HUES64 (cell line): ENCODE measurements around the gene RUNDC1.
"Not testable (repeated sequence)": the region's sequence is repeated elsewhere in the genome, so short reads cannot be mapped to it uniquely, and the experiment has no call there.

Experiments used
- H3K27ac ChIP-seq: 2 replicates; pipeline ENCODE4 v1.7.0; 2013; ENCODE audit warnings: low read depth, low read length, inconsistent platforms
- H3K27me3 ChIP-seq: 2 replicates; pipeline ENCODE4 v1.6.1; 2013; ENCODE audit warnings: mild to moderate bottlenecking, low read length; ENCODE audit not compliant: insufficient read depth
- H3K36me3 ChIP-seq: 2 replicates; pipeline ENCODE4 v1.6.1; 2013; ENCODE audit warnings: mild to moderate bottlenecking, low read length; ENCODE audit not compliant: insufficient read depth
- H3K4me1 ChIP-seq: 2 replicates; pipeline ENCODE4 v1.6.1; 2013; ENCODE audit warnings: mild to moderate bottlenecking, low read length, moderate library complexity; ENCODE audit not compliant: insufficient read depth
- H3K4me3 ChIP-seq: 2 replicates; pipeline ENCODE4 v1.5.1; 2013; ENCODE audit warnings: mild to moderate bottlenecking, low read length, moderate library complexity
- H3K9ac ChIP-seq: 2 replicates; pipeline ENCODE4 v1.6.1; 2013; ENCODE audit warnings: mild to moderate bottlenecking, low read depth, low read length
- H3K9me3 ChIP-seq: 2 replicates; pipeline ENCODE4 v1.6.1; 2013; ENCODE audit warnings: low read depth, low read length; ENCODE audit not compliant: insufficient read depth
- WGBS: fragments of 150-250, 120-280 bp; methylation state at CpG from one replicate; pipeline ENCODE4 v1.1.7; 2013; ENCODE audit warnings: missing lambda C conversion rate; 5-methylcytosine and 5-hydroxymethylcytosine counted together

RUNDC1 gene

DNA sequence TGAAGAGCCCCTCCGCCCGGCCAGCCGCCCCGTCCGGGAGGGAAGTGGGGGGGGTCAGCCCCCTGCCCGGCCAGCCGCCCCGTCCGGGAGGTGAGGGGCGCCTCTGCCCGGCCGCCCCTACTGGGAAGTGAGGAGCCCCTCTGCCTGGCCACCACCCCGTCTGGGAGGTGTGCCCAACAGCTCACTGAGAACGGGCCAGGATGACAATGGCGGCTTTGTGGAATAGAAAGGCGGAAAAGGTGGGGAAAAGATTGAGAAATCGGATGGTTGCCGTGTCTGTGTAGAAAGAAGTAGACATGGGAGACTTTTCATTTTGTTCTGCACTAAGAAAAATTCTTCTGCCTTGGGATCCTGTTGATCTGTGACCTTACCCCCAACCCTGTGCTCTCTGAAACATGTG lies 7.0 kb upstream of the RUNDC1 start:
- not testable (repeated sequence) for H3K4me1 ChIP-seq, H3K9me3 ChIP-seq, H3K36me3 ChIP-seq, H3K27ac ChIP-seq, H3K9ac ChIP-seq, H3K27me3 ChIP-seq, H3K4me3 ChIP-seq
- 82% methylated on average over 8 of the region's 18 CpGs for WGBS

DNA sequence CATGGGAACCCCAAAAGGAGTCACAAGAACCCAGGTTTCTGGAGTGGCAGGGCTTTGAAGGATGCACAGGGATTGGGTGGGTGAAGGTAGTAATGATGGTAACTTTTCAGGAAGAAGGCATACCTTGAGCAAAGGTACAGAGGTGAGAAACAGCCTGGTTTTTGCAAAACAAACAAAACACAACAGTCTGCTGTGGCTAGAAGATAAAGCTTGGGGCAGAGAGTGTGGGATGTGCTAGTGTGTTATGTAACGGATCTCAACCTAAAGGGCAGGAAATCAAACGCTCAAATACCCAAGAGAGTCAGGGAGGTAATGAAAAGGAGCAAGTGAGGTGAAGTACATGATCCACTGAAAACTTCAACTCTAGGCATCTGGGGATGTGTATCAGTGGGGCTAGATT lies 5.1 kb upstream of the RUNDC1 start:
- no peak overlapping the region for H3K27ac ChIP-seq
- H3K27me3 ChIP-seq = no peaks in the 10 kb centered on the region
- H3K4me1 ChIP-seq = peaks cover 3% of the 10 kb centered on the region; the same call in 1 of the 2 replicates
- no peak overlapping the region for H3K9ac ChIP-seq
- no peaks in the 10 kb centered on the region for H3K9me3 ChIP-seq
- WGBS = 90% methylated on average over 2 of the region's 2 CpGs
- H3K36me3 ChIP-seq = no peaks in the 10 kb centered on the region
- H3K4me3 ChIP-seq = no peak overlapping the region

DNA sequence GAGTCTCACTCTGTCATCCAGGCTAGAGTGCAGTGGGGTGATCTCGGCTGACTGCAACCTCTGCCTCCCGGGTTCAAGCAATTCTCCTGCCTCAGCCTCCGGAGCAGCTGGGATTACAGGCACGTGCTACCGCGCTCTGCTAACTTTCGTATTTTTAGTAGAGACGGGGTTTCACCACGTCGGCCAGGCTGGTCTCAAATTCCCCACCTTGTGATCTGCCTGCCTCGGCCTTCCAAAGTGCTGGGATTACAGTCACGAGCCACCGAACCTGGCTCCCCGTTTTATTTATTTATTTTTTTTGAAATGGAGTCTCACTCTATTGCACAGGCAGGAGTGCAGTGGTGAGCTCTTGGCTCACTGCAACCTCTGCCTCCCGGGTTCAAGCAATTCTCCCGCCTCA lies 4.7 kb upstream of the RUNDC1 start:
- H3K9ac ChIP-seq, H3K4me1 ChIP-seq, H3K36me3 ChIP-seq, H3K27ac ChIP-seq, H3K9me3 ChIP-seq, H3K27me3 ChIP-seq, H3K4me3 ChIP-seq: not testable (repeated sequence)
- WGBS = 92% methylated on average over 16 of the region's 16 CpGs

DNA sequence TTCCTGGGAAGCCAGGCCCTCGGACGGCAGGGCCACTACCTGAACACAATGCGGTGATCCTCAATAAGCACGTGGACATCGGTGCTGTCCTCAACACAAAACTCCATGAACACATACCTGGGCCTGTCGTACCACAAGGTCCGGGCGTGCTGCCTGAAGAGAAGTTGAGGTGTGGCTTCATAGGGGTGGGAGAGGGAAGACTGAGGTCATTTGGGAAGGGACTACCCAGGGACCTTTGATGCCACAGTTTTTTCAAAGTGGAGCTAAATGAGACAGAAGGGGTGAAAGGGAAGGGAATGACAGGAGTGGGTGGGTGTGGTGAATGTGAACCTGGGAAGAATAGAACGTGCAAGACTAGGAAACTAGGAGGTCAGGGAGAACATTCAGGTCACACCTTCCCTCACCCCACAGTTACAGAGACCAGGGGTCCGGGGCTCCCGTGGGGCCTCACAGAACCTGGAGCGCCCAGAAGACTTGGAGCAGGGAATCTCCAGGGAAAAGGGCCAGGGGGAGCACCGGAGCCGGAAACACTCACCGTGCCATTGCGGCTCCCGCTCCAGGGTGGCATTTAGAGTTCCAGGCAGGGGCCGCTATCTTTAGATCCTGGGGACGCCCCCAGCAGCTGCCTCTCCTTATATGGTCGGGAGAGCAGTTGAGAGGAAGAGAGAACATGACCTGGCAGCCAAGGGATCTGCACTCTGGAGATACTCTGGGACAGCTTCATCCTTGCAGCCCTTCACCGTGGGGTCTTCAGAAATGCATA lies 673 bp upstream of the RUNDC1 start, which contains the start of gene PTGES3L:
PTGES3L (minus strand) TSS at position 570 of the 763 bp plus-strand sequence; CDS start at position 543, 27 bp downstream.
- no peaks in the 10 kb centered on the region for H3K27me3 ChIP-seq
- H3K4me1 ChIP-seq = peaks cover 3% of the 10 kb centered on the region; the same call in 1 of the 2 replicates
- peak within 1 kb of the TSS; percentile 72 for H3K9ac ChIP-seq
- peaks cover 4% of the 10 kb centered on the region; the same call in 1 of the 2 replicates for H3K36me3 ChIP-seq
- H3K27ac ChIP-seq = peak within 1 kb of the TSS; percentile 93
- no peaks in the 10 kb centered on the region for H3K9me3 ChIP-seq
- WGBS = 33% methylated on average over 21 of the region's 21 CpGs
- peak within 1 kb of the TSS; percentile 76 for H3K4me3 ChIP-seq

DNA sequence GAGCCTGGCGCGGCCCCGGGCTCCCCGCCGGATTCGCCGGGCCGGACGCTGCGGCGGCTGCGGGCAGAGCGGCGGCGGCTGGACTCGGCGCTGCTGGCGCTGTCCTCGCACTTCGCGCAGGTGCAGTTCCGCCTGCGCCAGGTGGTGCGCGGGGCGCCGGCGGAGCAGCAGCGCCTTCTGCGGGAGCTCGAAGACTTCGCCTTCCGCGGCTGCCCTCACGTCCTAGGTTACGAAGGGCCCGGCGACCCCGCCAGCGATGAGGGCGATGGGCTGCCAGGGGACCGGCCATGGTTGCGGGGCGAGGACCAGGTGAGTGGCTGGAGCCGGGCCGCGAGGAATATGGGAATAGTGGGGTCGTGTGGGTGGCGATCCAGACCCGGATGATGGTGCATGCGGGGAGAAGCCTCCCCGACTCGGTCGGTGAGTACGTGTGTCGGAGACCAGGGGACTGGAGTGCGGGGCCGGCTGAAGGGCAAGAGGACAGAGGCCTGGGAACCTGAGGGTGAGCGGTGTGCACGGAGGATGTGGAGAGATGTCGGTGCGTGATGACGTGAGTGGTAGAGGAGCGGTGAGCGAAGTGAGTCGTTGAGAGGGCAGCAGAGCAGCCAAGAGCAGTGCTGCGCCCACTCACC lies 517 bp downstream of the RUNDC1 start:
- Histone ChIP-seq H3K27ac (peak overlapping the region; percentile 93), H3K4me1 (peaks cover 3% of the 10 kb centered on the region; the same call in 1 of the 2 replicates), H3K9me3 (no peaks in the 10 kb centered on the region), H3K4me3 (peak overlapping the region; percentile 76), H3K9ac (peak overlapping the region; percentile 72), H3K27me3 (no peaks in the 10 kb centered on the region), H3K36me3 (peaks cover 14% of the 10 kb centered on the region)
- WGBS = under 1% methylated on average over 66 of the region's 67 CpGs

DNA sequence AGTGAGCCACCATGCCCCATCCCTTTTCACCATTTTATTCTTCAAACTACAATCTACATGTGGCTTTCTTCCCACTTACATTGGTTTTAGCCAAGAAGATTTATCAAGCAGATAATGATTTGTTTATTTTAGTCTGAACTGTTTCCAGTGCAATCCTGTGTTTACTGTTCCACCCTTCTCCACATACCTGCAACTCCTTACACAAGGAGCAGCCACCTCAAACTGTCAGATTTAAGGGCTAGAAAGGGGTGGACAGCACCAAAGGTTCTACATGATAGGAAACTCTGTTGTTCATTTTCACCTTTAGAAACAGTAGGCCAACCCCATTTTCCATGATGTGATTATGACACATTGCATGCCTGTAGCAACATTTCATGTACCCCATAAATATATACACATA lies 1.9 kb downstream of the RUNDC1 start:
- H3K4me1 ChIP-seq = peaks cover 3% of the 10 kb centered on the region; the same call in 1 of the 2 replicates
- H3K9me3 ChIP-seq = no peaks in the 10 kb centered on the region
- H3K36me3 ChIP-seq = peaks cover 25% of the 10 kb centered on the region
- no peaks in the 10 kb centered on the region for H3K27me3 ChIP-seq
- H3K4me3 ChIP-seq = 0 out of 2 replicates have a peak overlapping the region, but pooled peaks have one; percentile 1
- no peak overlapping the region for H3K27ac ChIP-seq
- no peak overlapping the region for H3K9ac ChIP-seq

DNA sequence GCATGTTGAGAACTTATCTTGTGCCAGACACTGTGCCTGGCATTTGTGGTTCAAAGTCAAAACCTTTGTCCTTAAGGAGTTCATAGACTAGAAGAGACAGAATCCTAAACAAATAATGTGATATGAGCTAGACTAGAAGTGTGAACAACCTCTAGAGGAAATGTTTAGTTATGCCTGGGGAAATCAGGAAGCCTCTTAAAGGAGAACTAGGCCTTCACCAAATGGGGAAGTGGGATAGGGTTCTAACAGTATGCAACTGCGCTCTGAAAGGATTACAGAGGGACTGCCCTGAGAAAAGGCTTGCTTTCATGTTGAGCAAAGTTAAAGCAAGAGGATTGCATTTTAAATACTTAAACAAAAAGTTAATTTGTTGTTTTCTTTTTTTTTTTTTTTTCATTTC lies 4.9 kb downstream of the RUNDC1 start:
- Histone ChIP-seq H3K4me1 (no peaks in the 10 kb centered on the region), H3K9ac (no peak overlapping the region), H3K27ac (no peak overlapping the region), H3K9me3 (no peaks in the 10 kb centered on the region), H3K4me3 (no peak overlapping the region), H3K36me3 (peaks cover 55% of the 10 kb centered on the region), H3K27me3 (no peaks in the 10 kb centered on the region)
- no CpG with 5 or more reads among the region's 1 CpG for WGBS

DNA sequence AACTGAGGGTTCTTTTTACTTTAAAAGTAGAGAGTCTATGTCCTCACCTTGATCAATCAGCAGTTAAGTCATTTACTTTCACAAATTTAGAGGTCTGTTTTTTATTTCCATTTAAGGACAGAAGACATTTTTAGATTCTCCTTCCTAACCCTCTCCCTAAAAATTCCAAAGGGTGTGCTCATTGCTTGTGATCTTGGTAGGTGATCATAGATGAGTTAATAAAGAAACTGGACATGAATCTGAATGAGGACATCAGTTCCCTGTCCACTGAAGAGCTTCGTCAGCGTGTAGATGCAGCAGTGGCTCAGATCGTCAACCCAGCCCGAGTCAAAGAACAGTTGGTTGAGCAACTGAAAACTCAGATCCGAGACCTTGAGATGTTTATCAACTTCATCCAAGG lies 8.8 kb downstream of the RUNDC1 start:
- Histone ChIP-seq H3K36me3 (peaks cover 79% of the 10 kb centered on the region), H3K4me1 (no peaks in the 10 kb centered on the region), H3K27me3 (no peaks in the 10 kb centered on the region), H3K27ac (no peak overlapping the region), H3K9me3 (no peaks in the 10 kb centered on the region), H3K4me3 (no peak overlapping the region), H3K9ac (no peak overlapping the region)
- 94% methylated on average over 5 of the region's 5 CpGs for WGBS

DNA sequence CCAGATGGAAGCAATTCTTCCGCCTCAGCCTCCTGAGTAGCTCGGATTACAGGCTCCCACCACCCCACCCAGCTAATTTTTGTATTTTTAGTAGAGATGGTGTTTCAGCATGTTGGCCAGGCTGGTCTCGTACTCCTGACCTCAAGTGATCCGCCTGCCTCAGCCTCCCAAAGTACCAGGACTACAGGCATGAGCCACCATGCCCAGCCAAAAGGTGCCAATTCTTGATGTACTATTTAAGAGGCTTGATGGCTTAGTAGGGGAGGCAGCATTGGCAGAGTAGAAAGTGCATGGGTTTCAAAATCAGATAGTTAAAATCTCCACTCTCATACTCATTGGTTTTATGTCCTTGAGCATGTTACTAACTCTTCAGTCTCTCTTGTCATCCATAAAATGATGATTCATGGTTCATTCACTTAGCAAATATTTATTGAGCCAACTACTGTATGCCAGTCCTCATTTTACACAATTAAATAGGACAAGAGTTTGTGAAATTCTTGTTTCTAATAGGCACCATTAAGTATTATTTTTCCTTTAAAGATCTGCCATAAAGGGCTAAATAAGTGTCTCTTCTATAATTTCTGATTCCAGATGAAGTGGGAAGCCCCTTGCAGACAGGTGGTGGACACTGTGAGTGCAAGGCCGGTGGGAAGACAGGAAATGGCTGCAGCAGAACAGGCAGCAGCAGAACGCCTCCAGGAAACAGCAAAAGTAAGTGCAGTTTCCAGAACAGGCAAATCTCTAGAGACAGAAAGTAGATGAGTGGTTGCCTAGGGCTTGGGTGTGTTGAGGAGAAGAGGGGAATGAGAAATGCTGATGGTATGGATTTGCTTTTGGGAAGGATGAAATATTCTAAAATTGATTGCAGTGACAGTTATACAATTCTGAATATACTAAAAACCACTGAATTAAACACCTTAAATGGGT lies 9.6 kb downstream of the RUNDC1 start:
- Histone ChIP-seq H3K27ac (no peak overlapping the region), H3K36me3 (peaks cover 77% of the 10 kb centered on the region)
- WGBS = 93% methylated on average over 5 of the region's 6 CpGs

DNA sequence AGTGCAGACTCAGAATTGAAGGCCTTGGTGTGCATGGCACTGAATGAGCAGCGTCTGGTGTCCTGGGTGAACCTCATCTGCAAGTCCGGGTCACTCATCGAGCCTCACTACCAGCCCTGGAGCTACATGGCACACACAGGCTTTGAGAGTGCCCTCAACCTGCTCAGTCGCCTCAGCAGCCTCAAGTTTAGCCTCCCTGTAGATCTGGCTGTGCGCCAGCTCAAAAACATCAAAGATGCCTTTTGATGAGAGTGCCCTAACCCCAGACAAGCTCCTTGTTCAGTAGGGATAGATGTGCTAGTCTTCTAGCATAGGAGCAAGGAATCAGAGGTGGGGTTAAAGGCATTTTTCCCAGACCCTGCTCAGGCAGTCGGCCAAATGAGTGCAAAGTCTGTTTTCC lies 11.1 kb downstream of the RUNDC1 start:
- Histone ChIP-seq H3K36me3 (peaks cover 65% of the 10 kb centered on the region), H3K27ac (no peak overlapping the region), H3K9me3 (no peaks in the 10 kb centered on the region)

More for the DNA sequence above, 9.6 kb downstream of the RUNDC1 start:
- no peak overlapping the region for H3K4me3 ChIP-seq
- H3K9ac ChIP-seq = no peak overlapping the region
- no peaks in the 10 kb centered on the region for H3K9me3 ChIP-seq
- H3K4me1 ChIP-seq = no peaks in the 10 kb centered on the region
- no peaks in the 10 kb centered on the region for H3K27me3 ChIP-seq

DNA sequence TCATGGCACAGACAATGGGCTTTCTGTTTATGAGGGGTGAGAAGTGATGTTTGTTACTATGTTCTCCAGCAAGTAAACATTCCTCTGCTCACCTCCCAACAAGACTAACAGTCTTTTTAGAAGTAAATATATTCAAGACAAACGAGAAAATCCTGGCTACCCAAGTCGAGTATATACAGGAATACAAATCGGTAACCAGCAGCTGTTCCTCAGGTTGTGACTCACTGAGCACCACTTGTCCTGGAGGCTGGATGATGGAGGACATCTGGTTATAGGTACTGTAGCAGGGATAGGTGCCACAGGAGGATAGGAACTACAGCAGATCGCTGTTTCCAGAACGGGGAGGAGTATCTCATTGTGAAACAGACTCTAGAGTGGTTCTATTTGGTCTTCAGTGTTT lies 12.5 kb downstream of the RUNDC1 start:
- H3K4me3 ChIP-seq = no peak overlapping the region
- peaks cover 7% of the 10 kb centered on the region; the same call in 1 of the 2 replicates for H3K4me1 ChIP-seq
- no peak overlapping the region for H3K9ac ChIP-seq
- H3K36me3 ChIP-seq = peaks cover 51% of the 10 kb centered on the region
- no peaks in the 10 kb centered on the region for H3K27me3 ChIP-seq
- WGBS = 93% methylated on average over 5 of the region's 5 CpGs
- H3K9me3 ChIP-seq = no peaks in the 10 kb centered on the region
- no peak overlapping the region for H3K27ac ChIP-seq

More for the DNA sequence above, 11.1 kb downstream of the RUNDC1 start:
- Histone ChIP-seq H3K4me3 (no peak overlapping the region), H3K4me1 (no peaks in the 10 kb centered on the region), H3K27me3 (no peaks in the 10 kb centered on the region), H3K9ac (no peak overlapping the region)
- 94% methylated on average over 6 of the region's 6 CpGs for WGBS
